SK-N-SH (cell line): ENCODE results near the gene CUX1. TPM values are rescaled to one million over a fixed set of nuclear protein-coding genes. Genes with fewer than 3 reads are reported as not detected.

Source experiments
- CTCF ChIA-PET: fragments of 300-600, 350-600 bp; formaldehyde crosslinking; extraction: SDS; loops from one replicate; lab custom pipeline; 2021; lab: Yijun Ruan, JAX
- POLR2A ChIA-PET: fragments of 350-600 bp; sonication (Branson Sonifier 250); formaldehyde crosslinking; extraction: SDS; loops from one replicate; lab custom pipeline; 2020; ENCODE audit warnings: antibody characterized with exemption, inconsistent platforms; lab: Yijun Ruan, JAX
- DNase-seq: peaks from one replicate; pipeline ENCODE4 v3.0.0; 2012
- H2AFZ ChIP-seq: fragments of 200-600 bp; sonication (generic); 2 replicates; pipeline ENCODE4 v1.8.1; 2016; ENCODE audit warnings: antibody characterized with exemption, mild to moderate bottlenecking, low read depth
- H3F3A ChIP-seq: fragments of 200-600 bp; sonication (generic); replicated peaks from 2 replicates; pipeline ENCODE3; 2016; ENCODE audit warnings: antibody characterized with exemption, mild to moderate bottlenecking; ENCODE audit not compliant: insufficient read depth
- H3K27ac ChIP-seq, 2 experiments: fragments of 200-500 bp in 1 of 2; fragments of 200-600 bp in 1 of 2; sonication (Bioruptor generic) in 1 of 2; sonication (generic), shearing (Covaris generic) in 1 of 2; 2 replicates each; pipeline versions ENCODE4 v1.5.1 to v1.6.1; 2014 to 2016; ENCODE audit warnings: low read depth in 2 of 2, inconsistent platforms in 1 of 2, low read length in 1 of 2, mild to moderate bottlenecking in 1 of 2, mixed read lengths in 1 of 2
- H3K27me3 ChIP-seq: fragments of 200-600 bp; sonication (generic), shearing (Covaris generic); 2 replicates; pipeline ENCODE4 v1.6.1; 2016; ENCODE audit warnings: mixed run types; ENCODE audit not compliant: insufficient read depth
- H3K36me3 ChIP-seq, 2 experiments: fragments of 200-500 bp in 1 of 2; fragments of 200-600 bp in 1 of 2; sonication (Bioruptor generic) in 1 of 2; sonication (generic) in 1 of 2; replicated peaks in 1 of 2; 2 replicates each; pipeline versions ENCODE3 to v1.5.1; 2014 to 2016; ENCODE audit warnings: low read length in 1 of 2, mild to moderate bottlenecking in 1 of 2; ENCODE audit not compliant: insufficient read depth in 2 of 2, control insufficient read depth in 1 of 2
- H3K4me1 ChIP-seq, 2 experiments: fragments of 200-500 bp in 1 of 2; fragments of 200-600 bp in 1 of 2; sonication (Bioruptor generic) in 1 of 2; sonication (generic), shearing (Covaris generic) in 1 of 2; 2 replicates each; pipeline versions ENCODE4 v1.5.1 to v1.6.1; 2014 to 2016; ENCODE audit warnings: low read depth in 1 of 2, low read length in 1 of 2, mixed run types in 1 of 2; ENCODE audit not compliant: insufficient read depth in 2 of 2, control insufficient read depth in 1 of 2
- H3K4me2 ChIP-seq: fragments of 200-600 bp; sonication (generic), shearing (Covaris generic); 2 replicates; pipeline ENCODE4 v1.6.1; 2017; ENCODE audit warnings: mixed run types
- H3K4me3 ChIP-seq, 2 experiments: fragments of 200-500 bp in 1 of 2; fragments of 200-600 bp in 1 of 2; sonication (Bioruptor generic) in 1 of 2; sonication (generic), shearing (Covaris generic) in 1 of 2; 2 replicates each; pipeline versions ENCODE4 v1.5.1 to v1.8.1; 2014 to 2016; ENCODE audit warnings: low read depth in 2 of 2, inconsistent platforms in 1 of 2, low read length in 1 of 2, mild to moderate bottlenecking in 1 of 2, mixed read lengths in 1 of 2, moderate library complexity in 1 of 2
- H3K79me2 ChIP-seq: fragments of 200-600 bp; sonication (generic); 2 replicates; pipeline ENCODE4 v1.8.1; 2017; ENCODE audit warnings: mild to moderate bottlenecking; ENCODE audit not compliant: insufficient read depth
- H3K9ac ChIP-seq: fragments of 200-600 bp; sonication (generic); 2 replicates; pipeline ENCODE4 v1.6.1; 2017; ENCODE audit warnings: mixed run types
- H3K9me2 ChIP-seq: fragments of 200-600 bp; sonication (generic); 2 replicates; pipeline ENCODE4 v1.6.1; 2017; ENCODE audit warnings: mixed run types
- H3K9me3 ChIP-seq: fragments of 200-600 bp; sonication (generic); 2 replicates; pipeline ENCODE4 v1.6.1; 2017; ENCODE audit warnings: mixed run types, mild to moderate bottlenecking, moderate library complexity
- H4K20me1 ChIP-seq: fragments of 200-600 bp; sonication (generic); 2 replicates; pipeline ENCODE4 v1.6.1; 2017; ENCODE audit warnings: mild to moderate bottlenecking, mixed run types; ENCODE audit not compliant: insufficient read depth
- CHD2 ChIP-seq: fragments of 150-350 bp; IDR thresholded peaks from 2 replicates; pipeline ENCODE4 v1.6.1; 2018; ENCODE audit warnings: low read length; ENCODE audit not compliant: partially characterized antibody
- EP300 ChIP-seq, 2 experiments: IDR thresholded peaks; 2 replicates each; pipeline versions ENCODE4 v1.4.0 to v1.6.1; 2012; ENCODE audit warnings: borderline replicate concordance in 1 of 2, low read depth in 1 of 2, low read length in 1 of 2
- EZH2phosphoT487 ChIP-seq: fragments of 200-600 bp; sonication (generic); IDR thresholded peaks from 2 replicates; pipeline ENCODE4 v1.6.1; 2017; ENCODE audit warnings: low read depth, mixed run types, mild to moderate bottlenecking, antibody characterized with exemption, moderate library complexity, borderline replicate concordance
- FOSL2 ChIP-seq: IDR thresholded peaks from 2 replicates; pipeline ENCODE4 v1.4.0; 2012; ENCODE audit warnings: low read depth, mild to moderate bottlenecking, moderate library complexity, borderline replicate concordance
- FOXM1 ChIP-seq: IDR thresholded peaks from 2 replicates; pipeline ENCODE4 v1.4.0; 2012; ENCODE audit warnings: low read depth, mild to moderate bottlenecking
- JUND ChIP-seq: IDR thresholded peaks from 2 replicates; pipeline ENCODE4 v1.4.0; 2012
- NFIC ChIP-seq: IDR thresholded peaks from 2 replicates; pipeline ENCODE4 v1.4.0; 2012; ENCODE audit warnings: borderline replicate concordance
- NRF1 ChIP-seq: IDR thresholded peaks from 2 replicates; pipeline ENCODE4 v1.6.1; 2012; ENCODE audit warnings: low read depth, mild to moderate bottlenecking, low read length
- PBX3 ChIP-seq: IDR thresholded peaks from 2 replicates; pipeline ENCODE4; 2012
- RAD21 ChIP-seq: IDR thresholded peaks from 2 replicates; pipeline ENCODE4 v1.6.1; 2012; ENCODE audit warnings: mild to moderate bottlenecking, low read length
- RCOR1 ChIP-seq: fragments of 150-350 bp; IDR thresholded peaks from 2 replicates; pipeline ENCODE4 v1.6.1; 2017; ENCODE audit warnings: antibody characterized with exemption, low read length
- RXRA ChIP-seq: IDR thresholded peaks from 2 replicates; pipeline ENCODE4 v1.4.0; 2012; ENCODE audit warnings: low read depth, mild to moderate bottlenecking, borderline replicate concordance
- TCF12 ChIP-seq: IDR thresholded peaks from 2 replicates; pipeline ENCODE4 v1.4.0; 2012
- TEAD4 ChIP-seq: IDR thresholded peaks from 2 replicates; pipeline ENCODE4 v1.4.0; 2012; ENCODE audit warnings: mild to moderate bottlenecking, borderline replicate concordance; ENCODE audit not compliant: insufficient read depth
- YY1 ChIP-seq: IDR thresholded peaks from 2 replicates; pipeline ENCODE4 v1.4.0; 2012; ENCODE audit warnings: low read depth, mild to moderate bottlenecking
- ZBTB33 ChIP-seq: IDR thresholded peaks from 2 replicates; pipeline ENCODE4 v1.4.0; 2012; ENCODE audit warnings: low read depth, borderline replicate concordance
- WGBS: methylation state at CpG from one replicate; pipeline ENCODE4 v1.1.6; 2017; ENCODE audit warnings: low lambda C conversion rate; 5-methylcytosine and 5-hydroxymethylcytosine counted together
- polyA plus RNA-seq, 3 experiments: library from polyadenylated mRNA; depleted of rRNA; stranded (reverse); fragments of >200 nt; gene quantifications; 2 replicates each; pipeline ENCODE4 v1.2.3, GENCODE V29; 2012
- TF ChIP-seq, protein P1 (sequence below): IDR thresholded peaks from 2 replicates; pipeline ENCODE4 v1.4.0; 2012; ENCODE audit warnings: low read depth, borderline replicate concordance

CUX1 gene
- polyA plus RNA-seq, 1 of the 3 experiments (the other 2 are of a cell fraction), result 68.6 TPM

GRCh38 chr7:102101111-102101551 lies 283.7 kb downstream of the CUX1 start:
- H3K4me1 ChIP-seq, result no peaks in the 10 kb centered on the region; a peak in 1 of 4 replicates
- no peaks in the 10 kb centered on the region for H3K9me2 ChIP-seq
- H3K4me3 ChIP-seq, result no peak overlapping the region
- H3K27ac ChIP-seq, result no peak overlapping the region
- no peaks in the 10 kb centered on the region for H3F3A ChIP-seq
- H3K9ac ChIP-seq, result no peak overlapping the region
- POLR2A ChIA-PET, result no interaction called here
- no peaks in the 10 kb centered on the region for H3K27me3 ChIP-seq
- peaks cover 12 to 15% of the 10 kb centered on the region in 2 experiments for H3K36me3 ChIP-seq
- DNase-seq, result no peak
- no peak overlapping the region for H2AFZ ChIP-seq
- H3K79me2 ChIP-seq, result no peaks in the 10 kb centered on the region
- CTCF ChIA-PET, result no interaction called here
- TF ChIP-seq NRF1, result no peak
- no peak for TF ChIP-seq JUND
- no peak for TF ChIP-seq TCF12
- TF ChIP-seq YY1, result no peak
- no peak for TF ChIP-seq FOXM1
- TF ChIP-seq EP300 (IDR thresholded peaks at IDR 0.05; ENCODE audit: borderline replicate concordance in 1 of 2, low read depth in 1 of 2, low read length in 1 of 2), result no peak
- H4K20me1 ChIP-seq, result no peaks in the 10 kb centered on the region
- no peak overlapping the region for H3K4me2 ChIP-seq
- WGBS, result 94% methylated on average over 4 of the region's 7 CpGs
- H3K9me3 ChIP-seq, result no peaks in the 10 kb centered on the region

- Histone ChIP-seq H3F3A (no peaks in the 10 kb centered on the region), H3K36me3 (peaks cover 12 to 15% of the 10 kb centered on the region in 2 experiments), H4K20me1 (no peaks in the 10 kb centered on the region), H3K27ac (no peak overlapping the region), H3K4me2 (no peak overlapping the region), H2AFZ (no peak overlapping the region), H3K27me3 (no peaks in the 10 kb centered on the region), H3K9me3 (no peaks in the 10 kb centered on the region), H3K4me1 (no peaks in the 10 kb centered on the region), H3K4me3 (no peak overlapping the region), H3K9me2 (no peaks in the 10 kb centered on the region), H3K79me2 (no peaks in the 10 kb centered on the region), H3K9ac (no peak overlapping the region)
- POLR2A ChIA-PET, result no interaction called here
- TF ChIP-seq TEAD4 (no peak), ZBTB33 (no peak), EZH2phosphoT487 (no peak), FOSL2 (no peak), JUND (no peak), CHD2 (no peak), RXRA (no peak), RCOR1 (no peak), TCF12 (no peak), NFIC (no peak), FOXM1 (no peak), RAD21 (no peak), NRF1 (no peak), PBX3 (no peak)
- TF ChIP-seq, protein P1, sequence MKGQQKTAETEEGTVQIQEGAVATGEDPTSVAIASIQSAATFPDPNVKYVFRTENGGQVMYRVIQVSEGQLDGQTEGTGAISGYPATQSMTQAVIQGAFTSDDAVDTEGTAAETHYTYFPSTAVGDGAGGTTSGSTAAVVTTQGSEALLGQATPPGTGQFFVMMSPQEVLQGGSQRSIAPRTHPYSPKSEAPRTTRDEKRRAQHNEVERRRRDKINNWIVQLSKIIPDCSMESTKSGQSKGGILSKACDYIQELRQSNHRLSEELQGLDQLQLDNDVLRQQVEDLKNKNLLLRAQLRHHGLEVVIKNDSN, result no peak
- CTCF ChIA-PET, result interaction anchor here (1.5 kb wide), 1 partner anchor 17 kb away, joined by 3 read pairs; no protein-coding TSS in a partner anchor
- WGBS, result 94% methylated on average over 11 of the region's 11 CpGs
- no peak for DNase-seq
These were observed 284.5 kb downstream of the CUX1 start for GRCh38 chr7:102101926-102102325.
